PFSK-1 (cell line): ENCODE results near the gene SUOX.

Experiments used
- POLR2AphosphoS5 ChIP-seq: IDR thresholded peaks from 2 replicates; pipeline ENCODE4 v1.6.1; 2012; ENCODE audit warnings: low read depth, mild to moderate bottlenecking, control low read depth, low read length, moderate library complexity
- REST ChIP-seq, 2 experiments: IDR thresholded peaks; 2 replicates each; pipeline versions ENCODE4 v1.6.1 to v1.8.0; 2011 to 2012; ENCODE audit warnings: low read depth in 2 of 2, low read length in 2 of 2, control low read depth in 1 of 2, inconsistent platforms in 1 of 2, mild to moderate bottlenecking in 1 of 2, moderate library complexity in 1 of 2; ENCODE audit not compliant: insufficient read depth in 1 of 2
- TAF1 ChIP-seq: IDR thresholded peaks from 2 replicates; pipeline ENCODE4 v1.6.1; 2012; ENCODE audit warnings: low read length, control low read depth, borderline replicate concordance; ENCODE audit not compliant: insufficient read depth

GRCh38 chr12:55983232-55983842 is 13.7 kb upstream of the SUOX start:
- TF ChIP-seq POLR2AphosphoS5 (no peak), TAF1 (no peak), REST (IDR thresholded peaks at IDR 0.05; ENCODE audit: insufficient read depth in 1 of 2, low read depth in 2 of 2, low read length in 2 of 2) (no peak)
